ENCODE data around the gene ITGAV.

ITGAV gene

DNA sequence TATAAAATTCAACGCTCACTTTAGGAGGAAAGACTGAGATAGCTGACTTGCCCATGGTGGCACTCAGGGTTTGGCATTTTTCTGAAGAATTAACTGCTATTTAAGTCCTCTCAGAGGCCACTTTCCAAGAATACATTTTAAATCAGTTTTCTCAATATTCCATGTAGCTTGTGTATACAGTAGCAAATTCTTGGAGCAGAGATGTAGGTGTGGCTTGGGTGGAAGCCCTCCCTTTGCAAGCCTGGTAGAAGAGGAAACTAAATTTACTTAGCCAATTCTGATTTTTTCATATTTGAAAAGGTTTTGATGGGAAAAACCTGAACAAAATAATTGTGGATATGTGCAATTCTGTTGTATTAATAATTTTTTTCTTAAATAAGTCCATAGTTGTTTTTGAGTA is 14.0 kb upstream of the ITGAV start:
- DNase-seq, result no peak

DNA sequence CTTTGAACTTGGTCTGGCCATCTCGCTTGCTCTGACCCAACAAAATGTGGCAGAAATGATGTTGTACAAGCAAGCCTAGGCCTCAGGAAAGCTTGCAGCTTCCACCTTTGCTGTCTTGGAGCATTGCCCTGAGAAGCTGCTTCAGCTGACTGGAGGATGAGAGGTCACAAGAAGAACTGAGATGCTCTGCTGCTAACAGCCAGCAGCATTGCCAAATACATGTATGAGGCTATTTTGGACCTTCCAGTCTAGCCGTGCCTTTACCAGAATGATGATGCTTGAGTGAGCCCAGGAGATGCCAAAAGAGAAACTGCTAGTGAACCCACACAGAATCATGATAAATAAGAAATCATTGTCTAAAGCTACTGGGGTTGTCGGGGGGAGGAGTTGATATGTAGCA is 13.2 kb upstream of the ITGAV start:
- DNase-seq, result no peak

DNA sequence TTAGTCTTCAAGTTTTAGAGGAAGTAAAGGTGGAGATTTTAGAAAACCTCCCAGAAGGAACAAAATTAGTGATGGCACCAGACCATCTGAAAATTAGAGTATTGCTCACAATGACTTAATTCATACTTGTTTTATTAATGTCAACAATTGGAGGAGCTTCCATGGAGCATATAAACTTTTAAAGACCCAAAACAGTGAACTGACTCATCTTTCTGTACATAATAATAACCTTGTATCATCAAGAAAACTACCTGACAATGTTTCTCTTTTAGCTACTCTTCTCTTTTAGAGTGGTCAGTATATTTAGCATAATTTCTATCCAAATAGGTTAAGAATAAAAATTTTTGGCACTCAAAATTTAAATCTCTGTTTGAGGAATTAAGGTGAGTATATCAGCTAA is 7.2 kb upstream of the ITGAV start:
- DNase-seq, result no peak

DNA sequence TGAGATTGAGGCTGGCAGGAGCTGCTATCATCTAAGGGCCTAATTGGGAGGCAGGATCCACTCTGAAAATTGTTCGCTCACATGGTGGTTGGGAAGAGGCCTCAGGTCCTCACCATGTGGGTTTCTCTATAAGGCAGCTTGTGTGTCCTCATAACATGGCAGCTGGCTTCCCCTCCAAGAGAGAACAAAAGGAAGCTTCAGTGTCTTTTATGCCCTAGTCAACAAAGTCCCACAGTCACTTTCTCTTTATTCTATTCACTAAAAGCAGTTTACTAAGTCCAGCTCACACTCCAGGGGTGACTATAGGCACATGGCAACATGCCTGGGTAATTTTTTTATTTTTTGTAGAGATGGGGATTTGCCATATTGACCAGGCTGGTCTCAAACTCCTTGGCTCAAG is 5.8 kb upstream of the ITGAV start:
- DNase-seq, result no peak

DNA sequence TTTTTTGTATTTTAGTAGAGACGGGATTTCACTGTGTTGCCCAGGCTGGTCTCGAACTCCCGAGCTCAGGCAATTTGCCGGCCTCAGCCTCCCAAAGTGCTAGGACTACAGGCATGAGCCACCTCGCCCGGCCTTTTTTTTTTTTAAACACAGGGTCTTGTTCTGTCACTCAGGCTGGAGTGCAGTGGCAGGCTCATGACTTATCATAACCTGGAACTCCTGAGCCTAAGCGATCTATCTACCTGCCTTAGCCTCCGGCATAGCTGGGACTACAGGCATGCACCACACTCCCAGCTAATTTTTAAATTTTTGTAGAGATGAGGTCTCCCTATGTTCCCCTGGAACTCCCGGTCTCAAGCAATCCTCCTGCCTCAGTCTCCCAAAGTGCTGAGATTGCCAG is 1.4 kb upstream of the ITGAV start:
- DNase-seq, result no peak

DNA sequence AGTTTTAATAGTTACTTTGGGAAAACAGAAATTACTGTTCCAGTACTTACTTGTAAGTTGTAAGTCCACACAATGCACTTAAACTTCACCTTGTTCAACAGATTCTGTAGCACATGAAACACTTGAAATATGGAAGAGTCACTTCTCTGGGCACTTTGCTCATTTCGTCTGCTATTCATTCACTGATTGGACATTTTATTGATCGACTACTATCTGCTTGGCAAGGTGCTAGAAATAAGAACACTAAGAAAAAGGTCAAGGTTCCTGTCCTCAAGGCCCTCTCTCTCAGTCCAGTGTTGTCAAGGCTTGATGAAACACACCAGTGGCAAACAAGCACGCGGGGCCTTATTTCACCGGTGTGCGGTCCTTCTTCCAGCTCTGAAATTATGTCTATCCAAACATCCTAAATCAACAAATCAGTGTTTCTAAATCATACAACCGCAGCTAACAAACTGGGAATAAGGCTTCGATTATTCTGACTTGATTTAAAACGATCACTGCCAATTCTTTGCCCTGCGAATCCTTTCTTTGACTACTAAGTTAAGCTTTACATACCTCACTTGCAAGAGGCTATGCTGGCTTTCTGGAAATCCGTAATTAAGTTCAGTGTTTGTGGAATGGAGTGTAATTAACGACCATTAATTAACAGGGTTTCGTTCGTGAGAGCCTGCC is 780 bp upstream of the ITGAV start:
- DNase-seq, result no peak

DNA sequence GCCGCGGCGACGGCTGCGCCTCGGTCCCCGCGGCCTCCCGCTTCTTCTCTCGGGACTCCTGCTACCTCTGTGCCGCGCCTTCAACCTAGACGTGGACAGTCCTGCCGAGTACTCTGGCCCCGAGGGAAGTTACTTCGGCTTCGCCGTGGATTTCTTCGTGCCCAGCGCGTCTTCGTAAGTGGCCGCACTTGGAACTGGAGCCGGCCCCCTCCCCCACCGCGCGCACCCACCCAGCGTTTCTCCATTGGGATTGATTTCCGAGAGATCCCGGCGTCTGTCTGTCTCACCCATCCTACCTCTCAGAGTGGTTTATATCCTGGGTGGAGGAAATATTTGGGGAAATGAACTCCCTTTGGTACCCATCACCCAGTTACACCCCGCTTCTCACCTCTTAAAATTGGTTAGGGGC is 498 bp downstream of the ITGAV start:
- no peak for DNase-seq

DNA sequence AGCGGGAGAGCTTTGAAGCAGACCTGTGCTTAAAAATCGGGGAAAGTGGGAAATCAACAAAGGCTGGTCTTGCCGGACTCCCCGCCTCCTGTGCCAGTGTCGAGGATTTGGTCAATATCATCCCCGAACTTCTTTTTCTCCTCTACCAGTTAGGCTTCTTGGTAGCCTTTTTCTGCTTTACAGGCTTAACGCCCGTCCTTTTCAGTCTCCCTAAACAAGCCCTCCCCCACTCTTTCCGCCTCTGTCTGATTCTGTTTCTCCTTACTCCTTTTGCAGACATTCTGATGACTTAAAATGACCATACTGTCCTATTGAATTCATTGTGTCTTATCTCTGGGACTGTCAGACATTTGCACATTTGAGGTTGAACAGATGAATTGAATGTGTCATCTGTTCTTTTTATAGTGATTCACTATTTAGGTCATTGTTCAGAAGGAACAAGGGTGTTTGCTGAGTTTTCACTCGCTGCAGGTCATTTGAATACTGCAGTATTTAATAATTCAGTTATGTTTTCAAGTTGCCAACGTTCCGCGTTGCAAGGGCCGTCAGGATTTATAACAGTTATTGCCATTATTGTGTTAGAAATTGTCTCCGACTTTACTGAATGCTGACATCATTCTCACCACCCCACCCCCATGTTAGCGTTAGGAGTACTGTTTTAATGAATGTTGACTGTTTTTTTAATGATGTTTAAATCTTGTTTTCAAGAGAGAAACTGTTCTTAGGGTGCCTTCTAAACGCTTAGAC is 1.1 kb downstream of the ITGAV start:
- DNase-seq, result peak; percentile 24

DNA sequence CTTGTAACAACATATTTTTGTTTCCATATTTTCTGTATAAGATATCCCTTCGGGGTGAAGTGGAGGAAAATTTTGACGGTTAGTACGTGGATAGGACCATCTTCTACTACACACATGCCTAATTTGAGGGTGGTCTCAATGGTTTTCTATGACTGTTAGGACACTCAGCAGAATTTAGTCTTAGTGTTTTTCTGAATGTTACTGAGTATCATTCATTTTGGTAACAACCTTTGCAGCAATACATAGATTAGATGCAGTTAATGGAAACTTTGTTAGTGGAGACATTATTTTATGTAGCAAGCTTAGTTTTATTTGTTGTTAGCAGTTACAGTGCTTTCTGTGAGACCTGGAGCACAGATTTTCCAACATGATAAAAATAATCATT is 1.6 kb downstream of the ITGAV start:
- DNase-seq, result no peak

DNA sequence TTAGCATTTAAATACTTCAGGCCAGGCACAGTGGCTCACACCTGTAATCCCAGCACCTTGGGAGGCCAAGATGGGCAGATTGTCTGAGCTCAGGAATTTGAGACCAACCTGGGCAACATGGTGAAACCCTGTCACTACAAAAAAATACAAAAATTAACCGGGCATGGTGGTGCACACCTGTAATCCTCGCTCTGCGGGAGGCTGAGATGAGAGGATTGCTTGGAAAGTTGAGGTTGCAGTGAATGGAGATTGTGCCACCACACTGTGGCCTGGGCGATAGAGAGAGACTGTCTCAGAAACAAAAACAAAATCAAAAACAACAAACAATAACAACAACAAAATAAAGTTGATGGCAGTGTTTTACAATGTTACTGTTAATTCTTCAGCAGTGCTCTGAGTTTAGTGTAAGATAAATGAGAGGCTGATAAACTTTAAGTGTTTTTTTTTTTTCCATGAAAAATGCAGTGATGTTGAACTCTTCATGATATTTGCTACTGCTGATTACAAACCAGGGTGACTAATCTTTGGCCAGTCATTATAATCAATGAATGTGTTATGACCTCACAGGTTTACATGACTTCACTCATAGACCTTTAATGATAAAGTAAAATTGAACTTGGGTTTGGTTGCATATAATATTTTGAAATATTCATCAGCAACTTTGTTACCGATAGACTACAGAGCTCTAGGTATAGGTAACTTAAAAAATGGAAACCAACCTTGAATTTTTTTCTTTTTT is 2.5 kb downstream of the ITGAV start:
- DNase-seq, result no peak

DNA sequence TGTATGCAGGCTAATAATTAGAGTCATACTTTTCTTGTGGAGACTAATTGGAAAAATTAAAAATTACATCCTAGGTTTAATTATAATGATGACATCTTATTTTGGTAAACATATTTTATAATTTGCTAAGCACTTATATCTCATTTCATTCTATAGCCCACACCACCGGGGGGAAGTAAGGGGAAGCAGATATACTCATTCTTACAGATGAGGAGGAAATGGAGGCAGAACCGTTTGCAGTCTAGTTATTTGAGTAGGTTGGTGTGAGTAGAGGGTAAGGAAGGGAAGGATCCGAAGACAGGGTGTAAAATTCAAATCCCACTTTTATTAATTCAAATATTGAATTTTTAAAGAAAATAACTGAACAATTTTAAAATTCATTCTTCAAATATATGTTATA is 3.7 kb downstream of the ITGAV start:
- no peak for DNase-seq

DNA sequence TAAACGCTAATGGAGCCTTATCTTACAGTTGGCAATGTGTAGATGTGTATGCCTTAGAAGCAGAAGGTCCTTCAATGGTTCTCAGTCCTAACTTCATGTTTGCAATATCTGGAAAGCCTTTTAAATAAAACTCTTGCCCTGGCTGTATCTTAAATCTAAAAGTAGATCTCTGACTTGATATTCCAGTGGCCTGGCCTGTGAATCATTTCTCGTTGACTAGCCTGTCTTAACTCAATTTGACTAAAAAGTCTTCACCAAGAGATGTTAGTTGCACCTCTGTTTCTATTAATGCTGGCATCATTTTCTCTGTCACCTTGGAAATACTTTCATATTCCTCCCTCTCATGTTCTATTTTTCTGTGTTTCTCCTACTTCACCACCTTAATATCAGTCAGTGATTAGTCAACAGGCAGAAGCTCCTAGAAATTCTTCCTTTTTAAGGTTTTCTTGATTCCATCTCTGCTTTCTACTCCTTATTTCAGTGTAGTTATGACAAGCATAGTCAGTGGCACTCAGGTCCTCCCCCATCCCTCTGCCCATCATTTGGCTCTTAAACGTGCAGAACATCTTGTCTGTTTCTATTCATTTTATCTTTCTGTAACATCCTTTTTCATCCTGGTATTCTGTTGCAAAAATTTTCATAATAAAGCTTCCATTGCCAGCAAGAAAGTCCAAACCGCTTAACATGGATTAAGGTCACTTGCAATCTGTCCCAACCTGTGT is 4.3 kb downstream of the ITGAV start:
- no peak for DNase-seq

DNA sequence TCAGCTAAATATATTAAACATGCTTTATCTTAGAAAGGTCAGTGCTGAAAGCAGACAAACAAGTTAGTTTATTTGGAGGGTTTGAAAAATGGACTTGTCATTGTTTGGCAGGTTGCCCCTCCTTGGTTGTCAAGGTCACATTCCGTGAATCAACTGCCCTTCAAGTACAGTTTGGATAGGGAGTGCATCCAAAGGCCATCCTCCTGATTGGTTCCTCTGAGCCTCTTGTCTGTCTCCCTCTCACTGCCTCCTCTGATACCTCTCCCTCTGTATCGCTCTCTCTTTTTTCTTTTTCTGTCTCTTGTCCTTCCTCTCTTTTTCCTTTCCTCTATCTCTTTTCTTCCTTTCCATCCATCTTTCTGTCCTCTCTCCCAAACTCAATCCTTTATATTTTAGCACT is 5.4 kb downstream of the ITGAV start:
- no peak for DNase-seq

DNA sequence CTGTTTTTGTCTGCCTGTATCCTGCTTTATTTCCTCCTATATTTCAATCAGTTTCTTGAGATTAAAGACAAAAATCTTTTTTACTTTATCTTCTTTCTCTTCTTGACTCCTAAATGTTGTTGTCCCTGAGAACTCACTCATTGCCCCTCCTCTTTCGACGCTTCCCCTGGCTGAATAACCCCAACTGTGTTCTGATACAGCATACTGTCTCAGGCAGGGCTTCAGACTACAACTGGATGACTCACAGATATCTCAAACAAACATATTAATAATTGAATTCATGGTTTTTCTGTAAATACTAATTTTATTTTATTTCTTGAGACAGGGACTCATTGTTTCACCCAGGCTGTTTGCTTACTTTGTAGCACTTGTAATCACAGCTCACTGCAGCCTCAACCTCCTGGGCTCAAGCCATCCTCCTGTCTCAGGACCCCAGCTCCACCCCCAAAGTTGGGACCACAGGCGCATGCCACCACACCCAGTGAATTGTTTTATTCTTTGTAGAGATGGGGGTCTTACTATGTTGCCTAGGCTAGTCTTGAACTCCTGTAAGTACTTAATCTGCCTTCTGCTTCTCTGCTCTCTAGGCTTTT is 9.4 kb downstream of the ITGAV start:
- no peak for DNase-seq

DNA sequence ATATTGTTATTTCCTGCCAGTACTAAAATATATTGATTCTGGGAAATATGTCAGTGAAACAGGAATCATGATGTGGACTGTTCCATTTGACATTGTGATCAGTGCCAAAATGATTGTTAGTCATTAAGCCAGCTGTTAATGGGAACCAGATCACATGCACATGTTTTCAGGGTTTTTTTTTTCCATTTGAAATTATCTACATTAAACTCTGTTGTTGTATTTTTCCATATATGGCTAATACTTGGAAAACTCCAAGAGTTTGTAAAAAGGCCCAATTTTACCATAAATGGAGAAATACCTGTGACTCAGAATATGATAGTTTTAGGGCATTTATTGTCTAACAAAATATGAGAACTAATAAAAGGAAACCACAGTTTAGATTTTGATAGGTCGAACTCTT is 13.4 kb downstream of the ITGAV start:
- DNase-seq, result no peak

DNA sequence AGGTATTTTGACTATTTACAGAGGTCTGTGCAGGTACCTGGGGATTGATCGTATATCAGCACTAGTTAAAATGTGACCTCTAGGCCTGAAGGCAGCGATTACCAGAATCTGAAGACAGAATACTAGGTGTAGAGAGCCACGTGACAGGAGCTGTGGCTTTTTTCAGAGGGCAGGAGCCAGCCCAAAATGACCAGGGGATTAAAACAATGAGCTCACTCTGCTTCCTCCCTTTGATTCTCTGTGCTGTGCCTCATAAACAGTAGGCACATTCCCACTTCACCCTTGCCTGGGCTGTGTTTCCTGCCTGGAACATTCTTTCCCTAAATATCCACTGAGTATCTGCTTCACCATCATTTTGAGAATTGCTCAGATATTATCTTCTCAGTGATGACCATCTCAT is 15.2 kb downstream of the ITGAV start:
- DNase-seq, result no peak

DNA sequence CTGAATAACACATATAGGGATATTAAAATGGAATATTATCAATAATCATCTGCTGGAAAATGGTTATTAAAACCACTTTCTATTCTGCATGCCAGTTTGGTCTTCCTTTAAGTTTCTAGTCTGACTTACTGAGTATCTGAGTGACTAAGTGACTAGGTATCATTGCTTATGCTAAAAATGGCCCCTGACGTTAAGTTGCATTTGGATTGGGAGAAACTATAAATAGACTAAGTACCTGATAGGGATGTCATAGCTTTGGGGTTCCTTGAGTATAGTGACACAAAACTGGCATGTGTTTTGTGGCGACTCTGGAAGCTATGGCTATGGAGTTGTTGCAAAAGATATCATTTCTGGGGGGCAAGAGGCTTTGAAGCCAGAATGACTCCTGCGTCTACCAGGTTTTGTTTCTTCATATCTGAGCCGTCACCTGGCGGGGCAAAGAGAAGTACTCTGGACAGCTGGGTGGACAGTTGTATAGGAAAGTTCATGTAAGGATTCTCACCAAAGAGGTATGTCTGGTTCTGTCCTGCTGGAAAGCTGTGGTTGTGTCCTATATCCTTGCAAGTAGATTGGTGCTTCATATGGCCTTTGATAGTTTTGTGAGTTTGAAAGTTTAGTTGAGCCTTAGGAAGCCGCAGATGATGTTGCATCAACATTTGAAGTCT is 17.9 kb downstream of the ITGAV start:
- no peak for DNase-seq

DNA sequence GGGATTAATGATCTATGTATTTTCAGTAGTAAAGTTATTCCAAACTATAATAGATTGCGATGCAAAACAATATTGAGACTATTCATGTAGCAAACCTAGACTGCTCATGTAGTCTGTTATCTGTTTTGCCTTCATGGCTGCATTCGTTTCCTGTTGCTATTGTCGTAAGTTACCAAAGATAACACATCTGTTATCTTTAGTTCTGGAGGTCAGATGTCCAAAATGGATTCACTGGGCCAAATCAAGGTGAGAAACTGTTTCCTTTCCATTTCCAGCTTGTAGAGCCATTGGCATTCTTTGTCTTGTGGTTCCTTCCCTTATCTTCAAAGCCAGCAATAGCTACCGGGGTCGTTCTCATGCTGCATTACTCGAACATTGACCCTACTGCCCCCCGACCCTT is 20.9 kb downstream of the ITGAV start:
- DNase-seq, result no peak

DNA sequence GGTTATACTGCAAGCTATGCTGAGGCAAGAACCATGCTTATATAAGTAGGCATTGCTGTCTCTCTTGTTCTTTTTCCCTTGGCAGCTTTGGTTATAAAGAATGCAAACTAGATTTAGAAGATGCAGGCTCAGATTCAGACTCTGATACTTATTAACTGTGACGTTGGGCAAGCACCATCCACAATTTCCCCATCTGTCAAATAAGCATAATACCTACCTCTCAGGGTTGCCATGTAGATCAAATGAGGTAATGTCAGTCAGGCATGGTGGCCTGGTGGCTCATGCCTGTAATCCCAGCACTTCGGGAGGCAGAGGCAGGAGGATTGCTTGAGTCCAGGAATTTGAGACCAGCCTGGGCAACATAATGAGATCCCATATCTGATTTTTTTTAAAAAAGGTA is 21.7 kb downstream of the ITGAV start:
- no peak for DNase-seq

DNA sequence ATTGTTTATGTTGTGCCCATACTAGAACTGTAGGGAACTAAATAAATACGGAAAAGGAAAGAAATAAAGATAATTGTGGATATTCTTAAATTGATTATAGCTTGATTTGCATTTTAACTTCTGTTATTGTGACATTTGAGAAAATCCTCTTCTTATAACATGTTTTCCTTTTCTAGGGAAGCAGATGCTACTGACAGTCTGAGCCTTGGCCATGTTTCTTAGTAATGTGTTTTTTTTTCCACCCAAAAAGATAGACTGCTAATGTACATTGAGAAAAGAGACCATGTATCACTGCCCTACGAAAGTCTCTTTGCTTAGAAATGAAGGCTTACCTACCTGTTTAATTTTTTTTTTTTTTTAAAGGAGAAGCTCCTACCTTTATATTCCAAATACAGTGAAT is 22.2 kb downstream of the ITGAV start:
- no peak for DNase-seq

DNA sequence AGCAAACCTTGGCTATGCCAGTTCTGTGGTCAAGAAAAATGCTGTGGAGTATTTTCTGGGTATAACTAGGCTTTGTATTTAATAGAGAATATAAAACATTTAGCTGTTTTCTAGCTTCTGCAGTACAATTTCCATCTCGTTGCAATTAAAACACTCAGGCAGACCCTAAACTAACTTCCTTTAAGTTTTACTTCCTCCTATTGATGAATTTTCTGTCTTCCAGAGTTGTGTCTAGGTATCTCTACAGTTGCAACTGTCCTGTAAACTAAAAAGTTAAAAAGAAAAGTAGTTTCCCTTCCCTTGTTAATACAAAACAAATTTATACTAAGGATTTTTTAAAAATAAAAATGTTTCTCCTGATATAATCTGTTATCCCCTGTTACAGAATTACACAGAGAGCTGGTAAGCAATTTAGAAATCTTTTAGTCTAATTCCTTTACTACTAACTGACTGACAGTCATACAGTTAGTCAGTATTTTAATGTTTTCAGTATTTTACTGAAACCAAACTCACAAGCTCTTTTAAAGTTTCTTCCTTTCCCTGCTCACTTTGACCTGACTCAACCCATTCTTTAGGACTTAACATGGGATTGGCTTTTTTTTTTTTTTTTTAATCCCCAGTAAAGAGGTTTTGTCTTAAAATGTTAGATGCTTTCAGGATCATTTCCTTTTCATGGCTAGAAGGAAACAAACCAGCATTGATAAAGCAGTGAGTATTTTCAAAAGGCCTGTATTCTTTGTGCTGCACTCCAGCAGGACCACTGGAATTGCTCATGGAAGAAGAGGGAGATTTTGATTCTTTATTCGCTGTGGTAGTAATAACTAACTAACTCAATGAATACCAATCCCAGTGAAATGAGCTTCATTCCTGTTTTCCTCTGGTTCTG is 22.9 kb downstream of the ITGAV start:
- DNase-seq, result no peak

DNA sequence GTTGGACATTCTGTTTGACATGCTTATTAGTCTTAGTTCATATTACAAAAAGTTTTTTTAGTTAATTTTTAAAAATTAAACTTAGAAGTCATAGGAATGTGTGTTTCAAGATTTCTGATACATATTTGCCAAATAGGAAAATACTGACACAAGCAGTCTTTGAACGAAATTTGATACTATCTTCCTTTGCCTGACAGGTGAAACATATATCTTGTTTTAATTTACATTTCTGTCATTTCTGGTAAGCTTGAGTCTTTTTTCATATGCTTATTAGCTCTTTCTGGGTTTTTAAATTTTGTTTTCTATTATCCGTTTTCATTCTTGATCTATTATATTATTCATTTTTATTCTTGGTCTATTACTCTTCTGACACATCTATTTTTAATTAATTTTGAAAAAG is 24.5 kb downstream of the ITGAV start:
- DNase-seq, result no peak
